H1 (cell line): ENCODE results near the gene SLC16A9.

ENCODE experiments used
- JUN ChIP-seq: IDR thresholded peaks from 2 replicates; pipeline ENCODE4 v1.6.1; 2011; ENCODE audit warnings: low read depth, mild to moderate bottlenecking, improper control_type of control experiment, low read length
- RAD21 ChIP-seq, 2 experiments: IDR thresholded peaks in 1 of 2; conservative IDR thresholded peaks in 1 of 2; 2 replicates each; pipeline ENCODE4 v1.6.1; 2011; ENCODE audit warnings: low read depth in 2 of 2, low read length in 2 of 2, improper control_type of control experiment in 1 of 2, inconsistent platforms in 1 of 2, mild to moderate bottlenecking in 1 of 2, moderate library complexity in 1 of 2
- TF ChIP-seq, protein P1 (sequence below), 3 experiments: IDR thresholded peaks; 1 replicate in 2 of 3; 2 replicates in 1 of 3; pipeline versions ENCODE4 v1.5.1 to v1.6.1; 2011; ENCODE audit warnings: low read length in 3 of 3, mild to moderate bottlenecking in 3 of 3, inconsistent platforms in 2 of 3, low read depth in 1 of 3, moderate library complexity in 1 of 3; ENCODE audit not compliant: insufficient read depth in 1 of 3; ENCODE audit errors: control extremely low read depth in 1 of 3

DNA sequence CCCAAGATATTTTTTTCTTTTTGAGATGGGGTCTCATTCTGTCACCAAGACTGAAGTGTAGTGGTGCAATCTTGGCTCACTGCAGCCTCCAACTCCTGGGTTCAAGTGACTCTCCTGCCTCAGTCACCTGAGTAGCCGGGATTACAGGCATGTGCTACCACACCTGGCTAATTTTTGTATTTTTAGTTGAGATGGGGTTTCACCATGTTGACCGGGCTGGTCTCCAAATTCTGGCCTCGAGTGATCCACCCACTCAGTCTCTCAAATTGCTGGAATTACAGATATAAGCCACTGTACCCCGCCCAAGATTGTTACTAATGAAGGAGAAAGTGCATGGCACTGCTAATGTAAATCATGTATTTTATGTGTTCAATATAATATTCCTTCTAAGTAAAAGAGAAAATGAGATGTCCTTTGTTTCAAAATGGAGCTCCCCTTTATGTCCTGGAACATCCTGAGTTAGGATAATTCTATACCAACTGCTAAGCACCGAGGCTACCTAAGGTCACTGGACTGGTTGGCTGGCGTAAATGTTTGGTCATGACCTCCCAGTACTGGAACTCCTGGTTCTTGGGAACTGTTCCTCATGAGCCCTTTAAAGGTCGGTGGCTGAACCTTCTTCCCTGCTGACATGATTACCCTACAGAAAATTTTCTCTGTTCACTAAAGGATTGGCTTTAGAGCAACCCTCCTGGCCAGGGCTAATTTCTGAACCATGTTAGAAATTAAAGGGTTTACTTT lies 59.9 kb downstream of the SLC16A9 start:
- TF ChIP-seq, protein P1, sequence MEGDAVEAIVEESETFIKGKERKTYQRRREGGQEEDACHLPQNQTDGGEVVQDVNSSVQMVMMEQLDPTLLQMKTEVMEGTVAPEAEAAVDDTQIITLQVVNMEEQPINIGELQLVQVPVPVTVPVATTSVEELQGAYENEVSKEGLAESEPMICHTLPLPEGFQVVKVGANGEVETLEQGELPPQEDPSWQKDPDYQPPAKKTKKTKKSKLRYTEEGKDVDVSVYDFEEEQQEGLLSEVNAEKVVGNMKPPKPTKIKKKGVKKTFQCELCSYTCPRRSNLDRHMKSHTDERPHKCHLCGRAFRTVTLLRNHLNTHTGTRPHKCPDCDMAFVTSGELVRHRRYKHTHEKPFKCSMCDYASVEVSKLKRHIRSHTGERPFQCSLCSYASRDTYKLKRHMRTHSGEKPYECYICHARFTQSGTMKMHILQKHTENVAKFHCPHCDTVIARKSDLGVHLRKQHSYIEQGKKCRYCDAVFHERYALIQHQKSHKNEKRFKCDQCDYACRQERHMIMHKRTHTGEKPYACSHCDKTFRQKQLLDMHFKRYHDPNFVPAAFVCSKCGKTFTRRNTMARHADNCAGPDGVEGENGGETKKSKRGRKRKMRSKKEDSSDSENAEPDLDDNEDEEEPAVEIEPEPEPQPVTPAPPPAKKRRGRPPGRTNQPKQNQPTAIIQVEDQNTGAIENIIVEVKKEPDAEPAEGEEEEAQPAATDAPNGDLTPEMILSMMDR (IDR thresholded peaks at IDR 0.05; ENCODE audit: control extremely low read depth in 1 of 3, insufficient read depth in 1 of 3, low read depth in 1 of 3, low read length in 3 of 3) = no peak
- TF ChIP-seq RAD21 (IDR thresholded peaks at IDR 0.05 in 1 of 2, conservative IDR thresholded peaks at IDR 0.05 in 1 of 2; ENCODE audit: low read depth in 2 of 2, low read length in 2 of 2) (no peak), JUN (no peak)
